Suprapubic skin (tissue), 4 donors: ENCODE data around the gene CPB1. TPM values are rescaled to one million over a fixed set of nuclear protein-coding genes. Genes with fewer than 3 reads are reported as not detected.

ENCODE experiments used
- DNase-seq, 2 donors: peaks; one replicate each; pipeline ENCODE4 v3.0.0-alpha.2; 2019; ENCODE audit warnings: low spot score in 2 of 2
- H3K27ac ChIP-seq: fragments of 200-600 bp; sonication (generic); one replicate; pipeline ENCODE4 v1.5.1; 2019
- H3K27me3 ChIP-seq: fragments of 200-600 bp; sonication (generic); one replicate; pipeline ENCODE4 v1.5.1; 2019
- H3K36me3 ChIP-seq: fragments of 200-600 bp; sonication (generic); one replicate; pipeline ENCODE4 v1.5.1; 2019
- H3K4me1 ChIP-seq: fragments of 200-600 bp; sonication (generic); one replicate; pipeline ENCODE4 v1.5.1; 2019
- H3K4me3 ChIP-seq: fragments of 200-600 bp; sonication (generic); one replicate; pipeline ENCODE4 v1.5.1; 2019; ENCODE audit warnings: mild to moderate bottlenecking
- H3K9me3 ChIP-seq: fragments of 200-600 bp; sonication (generic); one replicate; pipeline ENCODE4 v1.5.1; 2019
- EP300 ChIP-seq: sonication (generic); formaldehyde crosslinking; IDR thresholded peaks from one replicate; pipeline ENCODE4 v1.6.1; 2017; ENCODE audit warnings: antibody characterized with exemption
- POLR2A ChIP-seq, 2 donors: fragments of 450-650 bp; IDR thresholded peaks; one replicate each; pipeline ENCODE4 v1.6.1; 2017; ENCODE audit warnings: antibody characterized with exemption in 2 of 2, mild to moderate bottlenecking in 2 of 2, moderate library complexity in 2 of 2
- POLR2AphosphoS5 ChIP-seq, 3 donors: sonication (generic); formaldehyde crosslinking; IDR thresholded peaks; one replicate each; pipeline ENCODE4 v1.6.1; 2017; ENCODE audit warnings: antibody characterized with exemption in 3 of 3
- WGBS: methylation state at CpG from one replicate; pipeline ENCODE4 v1.1.5; 2018; 5-methylcytosine and 5-hydroxymethylcytosine counted together
- total RNA-seq, 4 donors: library from RNA; depleted of rRNA; stranded (reverse); fragments of >200 nt; gene quantifications; one replicate each; pipeline ENCODE4 v1.1.0, GENCODE V29; 2016
- TF ChIP-seq, protein P1 (sequence below), 2 donors: fragments of 200-600 bp in 1 of 2; fragments of 450-650 bp in 1 of 2; sonication (generic) in 1 of 2; IDR thresholded peaks; one replicate each; pipeline ENCODE4 v1.5.1; 2016 to 2019; ENCODE audit warnings: antibody characterized with exemption in 2 of 2, mild to moderate bottlenecking in 1 of 2, moderate library complexity in 1 of 2

CPB1 gene
- total RNA-seq, 4 donors from 2014 or later = not detected

DNA sequence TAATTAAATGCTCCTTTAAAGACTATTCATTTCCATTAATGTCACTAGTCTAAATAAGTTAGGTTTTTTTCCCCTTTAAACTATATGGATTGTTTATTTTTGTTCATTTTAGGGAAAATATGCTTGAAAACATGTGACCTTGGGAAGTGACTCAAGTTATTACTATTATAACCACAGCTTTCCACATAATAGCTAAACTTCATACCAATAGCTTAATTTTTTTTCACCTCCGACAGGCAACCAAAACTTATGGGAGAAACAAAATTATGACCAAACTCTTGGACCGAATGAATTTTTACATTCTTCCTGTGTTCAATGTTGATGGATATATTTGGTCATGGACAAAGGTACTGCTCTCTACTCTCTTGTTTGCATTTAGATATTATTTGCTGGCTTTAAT, 53.7 kb downstream of the CPB1 start:
- 93% methylated on average over 2 of the region's 2 CpGs for WGBS
- DNase-seq = no peak
- TF ChIP-seq POLR2AphosphoS5 (IDR thresholded peaks at IDR 0.05) (no peak), POLR2A (IDR thresholded peaks at IDR 0.05) (no peak)
- TF ChIP-seq, protein P1, sequence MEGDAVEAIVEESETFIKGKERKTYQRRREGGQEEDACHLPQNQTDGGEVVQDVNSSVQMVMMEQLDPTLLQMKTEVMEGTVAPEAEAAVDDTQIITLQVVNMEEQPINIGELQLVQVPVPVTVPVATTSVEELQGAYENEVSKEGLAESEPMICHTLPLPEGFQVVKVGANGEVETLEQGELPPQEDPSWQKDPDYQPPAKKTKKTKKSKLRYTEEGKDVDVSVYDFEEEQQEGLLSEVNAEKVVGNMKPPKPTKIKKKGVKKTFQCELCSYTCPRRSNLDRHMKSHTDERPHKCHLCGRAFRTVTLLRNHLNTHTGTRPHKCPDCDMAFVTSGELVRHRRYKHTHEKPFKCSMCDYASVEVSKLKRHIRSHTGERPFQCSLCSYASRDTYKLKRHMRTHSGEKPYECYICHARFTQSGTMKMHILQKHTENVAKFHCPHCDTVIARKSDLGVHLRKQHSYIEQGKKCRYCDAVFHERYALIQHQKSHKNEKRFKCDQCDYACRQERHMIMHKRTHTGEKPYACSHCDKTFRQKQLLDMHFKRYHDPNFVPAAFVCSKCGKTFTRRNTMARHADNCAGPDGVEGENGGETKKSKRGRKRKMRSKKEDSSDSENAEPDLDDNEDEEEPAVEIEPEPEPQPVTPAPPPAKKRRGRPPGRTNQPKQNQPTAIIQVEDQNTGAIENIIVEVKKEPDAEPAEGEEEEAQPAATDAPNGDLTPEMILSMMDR (IDR thresholded peaks at IDR 0.05) = no peak

DNA sequence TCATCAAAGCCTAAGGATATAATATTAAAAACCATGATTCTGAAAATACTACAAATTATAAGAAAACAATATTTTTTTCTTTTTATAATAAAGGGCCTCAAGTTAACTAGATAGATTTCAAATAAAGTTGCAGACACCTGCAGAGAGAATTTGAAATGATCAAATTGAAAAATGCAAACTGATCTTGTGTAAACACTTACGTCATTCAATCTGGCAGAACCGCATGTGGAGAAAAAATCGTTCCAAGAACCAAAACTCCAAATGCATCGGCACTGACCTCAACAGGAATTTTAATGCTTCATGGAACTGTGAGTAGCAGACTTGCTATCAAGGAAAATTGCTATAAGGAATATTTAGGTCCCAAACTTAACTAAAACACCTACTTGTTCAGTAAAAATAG, 54.7 kb downstream of the CPB1 start:
- WGBS = 63% methylated on average over 4 of the region's 4 CpGs

More for the DNA sequence above, 53.7 kb downstream of the CPB1 start:
- Histone ChIP-seq H3K36me3 (no peaks in the 10 kb centered on the region), H3K4me3 (no peak overlapping the region), H3K27me3 (no peaks in the 10 kb centered on the region), H3K4me1 (no peaks in the 10 kb centered on the region), H3K27ac (no peak overlapping the region), H3K9me3 (no peaks in the 10 kb centered on the region)

DNA sequence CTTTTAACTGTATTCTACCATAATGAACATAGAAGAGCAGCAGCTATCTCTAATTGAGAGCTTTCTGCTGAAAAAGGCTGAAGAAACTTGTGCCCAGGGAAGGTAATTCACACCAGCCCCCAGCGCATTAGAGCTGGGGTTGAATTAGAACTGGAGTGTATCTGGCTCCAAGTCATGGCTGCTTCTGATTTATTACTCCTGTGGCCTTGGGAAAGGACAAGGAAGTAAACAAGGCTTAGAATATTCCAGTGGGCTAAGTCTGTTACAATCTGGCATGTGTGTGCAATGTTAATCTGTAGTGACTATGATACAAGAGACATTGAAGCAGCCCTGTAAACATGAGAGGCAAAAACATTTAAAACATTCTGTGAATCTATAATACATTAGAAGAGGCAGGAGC, 55.6 kb downstream of the CPB1 start:
- no peak for DNase-seq
- TF ChIP-seq POLR2AphosphoS5 (IDR thresholded peaks at IDR 0.05) = no peak
- TF ChIP-seq POLR2A (IDR thresholded peaks at IDR 0.05) = no peak
- TF ChIP-seq, protein P1 (IDR thresholded peaks at IDR 0.05) = no peak
- no peak for TF ChIP-seq EP300
- WGBS = 89% methylated on average over 1 of the region's 1 CpG

More for the DNA sequence above, 54.7 kb downstream of the CPB1 start:
- DNase-seq = no peak
- Histone ChIP-seq H3K27me3 (no peaks in the 10 kb centered on the region), H3K9me3 (no peaks in the 10 kb centered on the region), H3K27ac (no peak overlapping the region), H3K4me3 (no peak overlapping the region), H3K36me3 (no peaks in the 10 kb centered on the region), H3K4me1 (no peaks in the 10 kb centered on the region)
- no peak for TF ChIP-seq EP300
- TF ChIP-seq, protein P1 (IDR thresholded peaks at IDR 0.05) = no peak
- no peak for TF ChIP-seq POLR2A (IDR thresholded peaks at IDR 0.05)
- TF ChIP-seq POLR2AphosphoS5 (IDR thresholded peaks at IDR 0.05) = no peak

DNA sequence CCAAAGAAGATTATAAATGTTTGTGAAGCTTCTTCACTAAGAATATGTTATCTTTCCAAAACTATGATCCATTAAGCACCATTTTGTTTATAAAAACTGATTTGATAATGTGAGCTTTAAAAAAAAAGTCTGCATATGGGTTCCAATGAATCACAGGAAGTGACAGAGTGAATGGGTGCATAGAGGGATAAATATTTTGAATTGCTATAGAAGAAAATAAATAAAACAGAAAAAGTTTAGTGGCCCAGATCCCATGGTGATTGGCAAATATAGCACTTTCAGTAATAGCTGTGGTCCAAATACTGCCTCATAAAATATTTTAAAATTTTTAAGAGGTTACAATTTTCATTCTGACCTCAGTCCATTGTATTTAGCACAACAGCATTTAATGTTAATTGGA, 56.6 kb downstream of the CPB1 start:
- H3K27ac ChIP-seq = no peak overlapping the region
- H3K4me1 ChIP-seq = no peaks in the 10 kb centered on the region
- TF ChIP-seq POLR2AphosphoS5 (IDR thresholded peaks at IDR 0.05) = no peak
- TF ChIP-seq EP300 = no peak
- no peak for TF ChIP-seq POLR2A (IDR thresholded peaks at IDR 0.05)
- TF ChIP-seq, protein P1 (IDR thresholded peaks at IDR 0.05) = no peak
- no peaks in the 10 kb centered on the region for H3K9me3 ChIP-seq
- no peak overlapping the region for H3K4me3 ChIP-seq
- no peaks in the 10 kb centered on the region for H3K27me3 ChIP-seq
- no peak for DNase-seq
- H3K36me3 ChIP-seq = no peaks in the 10 kb centered on the region

More for the DNA sequence above, 55.6 kb downstream of the CPB1 start:
- no peaks in the 10 kb centered on the region for H3K36me3 ChIP-seq
- no peak overlapping the region for H3K27ac ChIP-seq
- no peaks in the 10 kb centered on the region for H3K9me3 ChIP-seq
- no peaks in the 10 kb centered on the region for H3K27me3 ChIP-seq
- H3K4me3 ChIP-seq = no peak overlapping the region
- no peaks in the 10 kb centered on the region for H3K4me1 ChIP-seq

DNA sequence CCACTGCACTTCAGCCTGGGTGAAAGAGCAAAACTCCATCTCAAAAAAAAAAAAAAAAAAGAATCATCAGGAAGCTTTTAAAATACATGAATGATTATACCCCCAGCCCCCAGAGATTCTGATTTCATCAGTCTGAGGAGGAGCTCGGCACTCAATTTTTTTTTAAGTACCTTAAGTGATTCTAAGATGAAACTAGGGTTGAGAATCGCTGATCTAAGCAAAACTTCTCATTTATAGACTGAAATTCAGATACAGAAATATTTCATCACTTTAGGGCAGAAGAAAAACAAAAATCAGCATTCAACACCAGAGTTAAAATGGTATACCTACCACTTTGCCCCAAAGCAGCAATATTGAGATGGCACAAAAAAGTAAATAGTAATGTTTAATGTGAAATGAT, 62.2 kb downstream of the CPB1 start:
- H3K27ac ChIP-seq = no peak overlapping the region
- no peaks in the 10 kb centered on the region for H3K4me1 ChIP-seq
- no peaks in the 10 kb centered on the region for H3K36me3 ChIP-seq
- TF ChIP-seq EP300 (no peak), POLR2A (IDR thresholded peaks at IDR 0.05) (no peak), POLR2AphosphoS5 (IDR thresholded peaks at IDR 0.05) (no peak)
- TF ChIP-seq, protein P1 (IDR thresholded peaks at IDR 0.05) = no peak
- H3K4me3 ChIP-seq = no peak overlapping the region
- DNase-seq = no peak
- H3K9me3 ChIP-seq = no peaks in the 10 kb centered on the region
- H3K27me3 ChIP-seq = no peaks in the 10 kb centered on the region
- 94% methylated on average over 2 of the region's 2 CpGs for WGBS
